RWPE1 (cell line): ENCODE data around the gene RASSF5.

Source experiments
- CTCF ChIA-PET: fragments of 350-600 bp; sonication (Branson Sonifier 250); formaldehyde crosslinking; extraction: SDS; loops from one replicate; lab custom pipeline; 2021; lab: Yijun Ruan, JAX
- POLR2A ChIA-PET: fragments of 400-600 bp; formaldehyde crosslinking; extraction: SDS; loops from one replicate; lab custom pipeline; 2020; ENCODE audit warnings: antibody characterized with exemption; ENCODE audit not compliant: low non-redundant PET; lab: Yijun Ruan, JAX
- DNase-seq: peaks from one replicate; pipeline ENCODE4 v3.0.0; 2012; ENCODE audit warnings: low spot score
- H3K27ac ChIP-seq: fragments of 450-650 bp; 2 replicates; pipeline ENCODE4 v1.5.1; 2017
- CTCF ChIP-seq: fragments of 450-650 bp; conservative IDR thresholded peaks from 2 replicates; pipeline ENCODE4 v1.5.1; 2017; ENCODE audit warnings: low read depth, mild to moderate bottlenecking

The RASSF5 gene

GRCh38 chr1:206463911-206464310, 43.4 kb upstream of the RASSF5 start:
- POLR2A ChIA-PET = no interaction called here
- no peak overlapping the region for H3K27ac ChIP-seq
- no peak for TF ChIP-seq CTCF
- no peak for DNase-seq
- CTCF ChIA-PET = interaction anchor here (1.0 to 1.4 kb wide), 2 partner anchors 154 to 200 kb away, joined by 3 to 7 read pairs; no protein-coding TSS in a partner anchor

DNA sequence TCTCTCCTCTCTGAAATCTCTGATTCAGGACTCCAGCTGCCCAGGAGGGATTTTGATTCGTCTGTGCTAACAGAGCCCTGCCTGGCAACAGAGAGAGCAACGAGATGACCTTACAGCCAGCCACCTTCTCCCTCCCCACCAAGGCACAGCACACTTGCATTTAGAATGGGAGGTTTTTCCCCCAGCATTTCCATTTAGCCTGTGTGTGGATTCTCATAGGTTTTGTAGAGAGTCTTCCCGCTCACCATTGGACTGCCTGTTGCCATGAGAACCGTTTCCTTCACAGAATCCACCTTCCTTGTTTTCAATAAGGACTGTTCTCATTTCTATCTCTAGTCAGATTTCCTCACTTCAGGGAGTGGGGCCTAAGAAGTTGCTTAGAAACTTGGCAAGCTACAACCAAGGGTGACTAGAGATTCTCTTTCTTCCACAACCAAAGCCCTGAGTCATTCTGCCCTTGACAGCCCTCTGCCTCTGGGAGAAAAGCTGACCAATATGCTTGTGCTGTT, 42.8 kb upstream of the RASSF5 start:
- peak overlapping the region; percentile 19; the same call in 1 of the 2 replicates for H3K27ac ChIP-seq
- POLR2A ChIA-PET = interaction anchor here (0.9 kb wide), 1 partner anchor 34 kb away, joined by 3 read pairs; no protein-coding TSS in a partner anchor
- TF ChIP-seq CTCF = no peak
- DNase-seq = peak; percentile 53
- CTCF ChIA-PET = interaction anchor here (1.2 to 1.3 kb wide), 2 partner anchors 15 to 148 kb away, joined by 3 to 6 read pairs; partner anchors contain the start of gene EIF2D

GRCh38 chr1:206465951-206466350, 41.4 kb upstream of the RASSF5 start:
- DNase-seq = no peak
- POLR2A ChIA-PET = no interaction called here
- CTCF ChIA-PET = interaction anchor here (0.6 to 1.0 kb wide), 3 partner anchors 11 to 582 kb away, joined by 3 to 4 read pairs (median 3); no protein-coding TSS in a partner anchor
- no peak for TF ChIP-seq CTCF
- H3K27ac ChIP-seq = no peak overlapping the region

GRCh38 chr1:206466840-206467649, 40.3 kb upstream of the RASSF5 start:
- ChIA-PET POLR2A (interaction anchor here (0.6 kb wide), 1 partner anchor 1636 kb away, joined by 3 read pairs; no protein-coding TSS in a partner anchor), CTCF (interaction anchor here (0.6 to 1.0 kb wide), 3 partner anchors 11 to 143 kb away, joined by 3 to 7 read pairs (median 3); no protein-coding TSS in a partner anchor)
- no peak overlapping the region for H3K27ac ChIP-seq
- DNase-seq = no peak
- no peak for TF ChIP-seq CTCF

- TF ChIP-seq CTCF = no peak
- DNase-seq = no peak
- ChIA-PET POLR2A (no interaction called here), CTCF (interaction anchor here (0.6 to 0.8 kb wide), 2 partner anchors 10 to 142 kb away, joined by 3 read pairs; no protein-coding TSS in a partner anchor)
- H3K27ac ChIP-seq = no peak overlapping the region
These were observed 39.4 kb upstream of the RASSF5 start for GRCh38 chr1:206467915-206468314.

DNA sequence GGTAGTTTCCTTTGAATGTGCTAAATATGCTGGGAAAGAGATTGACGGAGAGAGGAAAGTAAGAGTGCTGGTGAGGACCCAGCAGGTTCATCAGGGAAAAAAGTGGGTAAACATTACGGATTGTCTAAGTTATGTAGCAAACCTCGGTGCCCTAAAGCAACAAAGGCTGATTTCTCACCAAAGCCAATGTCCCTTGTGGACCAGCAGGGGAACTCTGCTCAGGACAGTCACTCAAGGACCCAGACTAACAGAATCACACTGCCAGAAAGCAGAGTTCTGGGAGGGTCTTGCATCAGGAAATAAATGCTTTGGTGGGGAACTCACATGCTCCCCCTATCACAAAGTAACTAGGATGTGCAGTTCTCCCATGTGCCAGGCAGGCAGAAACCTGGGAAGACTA, 38.8 kb upstream of the RASSF5 start:
- TF ChIP-seq CTCF = no peak
- CTCF ChIA-PET = no interaction called here
- no peak overlapping the region for H3K27ac ChIP-seq
- POLR2A ChIA-PET = no interaction called here
- DNase-seq = no peak
